DND-41 (cell line): ENCODE data around the gene GPR108.

Experiments
- CTCF ChIP-seq: IDR thresholded peaks from 2 replicates; pipeline ENCODE4 v1.5.1; 2012; ENCODE audit warnings: borderline replicate concordance, low read length, moderate library complexity, mild to moderate bottlenecking; ENCODE audit not compliant: poor library complexity, severe bottlenecking; ENCODE audit errors: extremely low read depth
- EZH2 ChIP-seq: IDR thresholded peaks from 3 replicates; pipeline ENCODE4 v1.6.1; 2012; ENCODE audit warnings: borderline replicate concordance, low read depth, mild to moderate bottlenecking, moderate library complexity, low read length, inconsistent platforms; ENCODE audit not compliant: severe bottlenecking

- TF ChIP-seq CTCF (no peak), EZH2 (no peak)
Measured at GRCh38 chr19:6773323-6773931, 36.0 kb upstream of the GPR108 start.
